Measurements from ENCODE around the gene PGBD5.
"Not testable (repeated sequence)": the region's sequence is repeated elsewhere in the genome, so short reads cannot be mapped to it uniquely, and the experiment has no call there.

PGBD5 gene

DNA sequence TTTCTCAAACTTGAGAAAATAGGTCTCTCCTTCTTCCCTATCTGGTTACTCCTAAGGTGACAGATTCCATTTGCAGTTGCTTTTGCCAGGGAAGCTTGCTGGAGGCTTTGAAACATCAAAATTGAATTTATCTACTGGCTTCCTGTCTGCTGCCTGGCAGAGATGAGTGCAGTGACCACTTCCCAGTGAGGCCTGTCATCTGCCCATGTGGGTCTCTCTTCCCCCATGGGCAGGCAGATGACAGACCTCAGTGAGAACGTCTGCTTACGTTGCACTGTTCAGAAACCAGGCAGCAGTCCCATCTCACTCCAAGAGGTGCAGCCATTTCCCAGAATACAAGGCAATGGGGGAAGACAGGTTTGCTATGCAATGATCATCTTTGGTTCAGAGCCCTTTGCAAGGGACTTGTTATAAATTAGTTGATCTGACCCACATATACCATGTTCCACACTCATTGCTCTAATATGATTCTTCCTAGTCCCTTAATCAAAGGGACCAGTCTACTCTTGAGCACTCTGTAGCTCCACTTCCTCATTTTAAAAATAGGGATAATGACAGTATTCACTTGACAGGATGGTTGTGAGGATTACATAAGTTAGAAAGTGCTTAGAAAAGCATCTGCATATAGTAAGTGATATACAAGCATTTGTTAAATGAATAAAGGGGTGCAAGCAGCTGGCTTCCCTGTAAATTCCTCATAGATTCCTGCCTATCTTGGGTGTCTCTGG is 10.6 kb downstream of the PGBD5 start:
- no peak for DNase-seq (ENCODE audit: low read depth)
- no peak for TF ChIP-seq CTCF (conservative IDR thresholded peaks at IDR 0.05; ENCODE audit: low read depth, low read length)
- no peak overlapping the region for H3K4me3 ChIP-seq (ENCODE audit: low read length)

GRCh38 chr1:230414694-230415093 is 11.4 kb downstream of the PGBD5 start:
- no peak overlapping the region for H3K4me3 ChIP-seq (ENCODE audit: low read length)
- no peak for DNase-seq (ENCODE audit: low read depth)
- TF ChIP-seq CTCF (conservative IDR thresholded peaks at IDR 0.05; ENCODE audit: low read depth, low read length), result no peak

- TF ChIP-seq CTCF (conservative IDR thresholded peaks at IDR 0.05; ENCODE audit: low read depth, low read length), result no peak
- no peak for DNase-seq (ENCODE audit: low read depth)
- H3K4me3 ChIP-seq (ENCODE audit: low read length), result no peak overlapping the region
Measured at GRCh38 chr1:230414102-230414501, 12.0 kb downstream of the PGBD5 start.

GRCh38 chr1:230413061-230413460 is 13.1 kb downstream of the PGBD5 start:
- no peak for TF ChIP-seq CTCF (conservative IDR thresholded peaks at IDR 0.05; ENCODE audit: low read depth, low read length)
- no peak overlapping the region for H3K4me3 ChIP-seq (ENCODE audit: low read length)
- DNase-seq (ENCODE audit: low read depth), result no peak

DNA sequence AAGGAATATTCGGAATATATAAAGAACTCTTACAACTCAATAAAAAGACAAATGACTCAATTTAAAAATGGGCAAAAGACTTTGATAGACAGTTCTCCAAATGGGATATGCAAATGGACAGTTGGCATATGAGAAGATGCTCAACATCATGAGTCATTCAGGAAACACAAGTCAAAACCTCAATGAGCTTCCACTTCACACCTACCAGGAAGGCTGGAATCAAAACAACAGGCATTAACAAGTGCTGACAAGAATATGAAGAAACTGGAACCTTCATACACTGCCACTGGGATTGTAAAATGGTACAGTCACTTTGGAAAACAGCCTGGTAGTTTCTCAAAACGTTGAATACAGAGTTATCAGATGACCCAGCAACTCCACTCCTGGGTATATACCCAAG is 17.2 kb downstream of the PGBD5 start:
- no peak overlapping the region for H3K4me3 ChIP-seq (ENCODE audit: low read length)
- DNase-seq (ENCODE audit: low read depth), result no peak
- TF ChIP-seq CTCF (conservative IDR thresholded peaks at IDR 0.05; ENCODE audit: low read depth, low read length), result no peak

GRCh38 chr1:230407351-230407750 is 18.8 kb downstream of the PGBD5 start:
- DNase-seq (ENCODE audit: low read depth), result no peak

DNA sequence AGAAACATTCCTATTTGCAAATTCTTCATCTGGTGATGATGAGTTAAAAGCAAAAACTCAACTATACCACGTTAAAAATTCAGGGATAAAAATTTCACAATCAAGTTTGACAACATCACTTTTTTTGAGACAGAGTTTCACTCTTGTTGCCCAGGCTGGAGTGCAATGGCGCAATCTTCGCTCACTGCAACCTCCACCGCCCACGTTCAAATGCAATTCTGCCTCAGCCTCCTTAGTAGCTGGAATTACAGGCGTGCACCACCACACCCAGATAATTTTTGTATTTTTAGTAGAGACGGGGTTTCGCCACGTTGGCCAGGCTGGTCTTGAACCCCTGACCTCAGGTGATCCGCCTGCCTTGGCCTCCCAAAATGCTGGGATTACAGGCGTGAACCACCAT is 19.4 kb downstream of the PGBD5 start:
- not testable (repeated sequence) for DNase-seq (ENCODE audit: low read depth); H3K4me3 ChIP-seq (ENCODE audit: low read length)

More at GRCh38 chr1:230407351-230407750, 18.8 kb downstream of the PGBD5 start:
- no peak overlapping the region for H3K4me3 ChIP-seq (ENCODE audit: low read length)
- TF ChIP-seq CTCF (conservative IDR thresholded peaks at IDR 0.05; ENCODE audit: low read depth, low read length), result no peak

Measured in retinal pigment epithelial cell (primary cell).